ENCODE measurements around the gene RITA1.
A peak's percentile ranks its signal among the peaks of the same experiment; 100 is the strongest.

RITA1 gene

DNA sequence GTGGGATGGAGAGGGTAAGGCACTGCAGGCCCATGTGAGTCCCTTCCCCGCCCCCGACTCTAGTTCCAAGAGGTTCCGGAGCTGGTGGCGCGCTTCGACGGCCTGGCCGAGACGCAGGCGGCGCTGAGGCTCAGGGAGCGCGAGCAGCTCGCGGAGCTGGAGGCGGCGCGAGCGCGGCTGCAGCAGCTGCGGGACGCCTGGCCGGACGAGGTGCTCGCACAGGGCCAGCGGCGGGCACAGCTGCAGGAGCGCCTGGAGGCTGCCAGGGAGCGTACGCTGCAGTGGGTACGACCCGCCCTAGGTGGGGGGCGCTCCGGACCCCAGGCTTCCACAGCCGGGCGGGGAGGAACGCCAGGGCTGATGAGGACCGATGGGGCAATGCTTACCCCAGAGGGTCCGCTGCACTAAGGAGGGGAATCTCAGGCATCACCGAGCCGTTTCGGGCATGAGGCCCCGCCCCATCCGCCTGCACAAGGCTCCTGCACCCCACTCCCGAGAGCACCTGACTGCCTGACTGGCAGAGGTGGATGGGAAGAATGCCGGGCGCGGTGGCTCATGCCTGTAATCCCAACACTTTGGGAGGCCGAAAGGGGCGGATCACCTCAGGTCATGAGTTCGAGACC lies 31.1 kb upstream of the RITA1 start:
- peak; percentile 30 for DNase-seq

DNA sequence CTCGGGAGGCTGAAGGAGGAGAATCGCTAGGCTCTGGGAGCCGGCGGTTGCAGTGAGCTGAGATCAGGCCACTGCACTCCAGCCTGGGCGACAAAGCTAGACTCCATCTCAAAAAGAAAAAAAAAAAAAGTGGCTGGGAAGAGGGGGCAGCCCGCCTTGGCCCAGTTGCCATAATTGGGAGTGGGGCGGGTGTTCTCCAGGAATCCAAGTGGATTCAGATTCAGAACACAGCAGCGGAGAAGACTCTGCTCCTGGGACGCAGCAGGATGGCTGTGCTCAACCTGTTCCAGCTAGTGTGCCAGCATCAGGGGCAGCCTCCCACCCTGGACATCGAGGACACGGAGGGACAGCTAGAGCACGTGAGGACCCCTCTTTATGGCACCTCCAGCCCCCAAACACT lies 30.5 kb upstream of the RITA1 start:
- DNase-seq: no peak

DNA sequence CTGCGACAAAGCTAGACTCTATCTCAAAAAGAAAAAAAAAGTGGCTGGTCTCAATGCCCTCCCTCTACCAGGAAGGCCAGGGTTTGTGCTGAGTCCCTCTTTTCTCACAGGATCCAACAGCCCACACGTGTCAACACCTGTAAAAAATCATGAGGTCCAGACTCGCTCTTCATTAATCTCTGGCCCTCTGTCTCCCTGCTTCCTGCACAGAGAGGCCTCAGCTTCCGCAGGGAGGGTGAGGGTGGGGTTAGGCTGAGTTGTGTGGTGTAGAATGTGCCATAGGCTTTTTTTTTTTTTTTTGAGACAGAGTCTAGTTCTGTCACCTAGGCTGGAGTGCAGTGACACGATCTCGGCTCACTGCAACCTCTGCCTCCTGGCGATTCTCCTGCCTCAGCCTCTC lies 29.9 kb upstream of the RITA1 start:
- DNase-seq: no peak

DNA sequence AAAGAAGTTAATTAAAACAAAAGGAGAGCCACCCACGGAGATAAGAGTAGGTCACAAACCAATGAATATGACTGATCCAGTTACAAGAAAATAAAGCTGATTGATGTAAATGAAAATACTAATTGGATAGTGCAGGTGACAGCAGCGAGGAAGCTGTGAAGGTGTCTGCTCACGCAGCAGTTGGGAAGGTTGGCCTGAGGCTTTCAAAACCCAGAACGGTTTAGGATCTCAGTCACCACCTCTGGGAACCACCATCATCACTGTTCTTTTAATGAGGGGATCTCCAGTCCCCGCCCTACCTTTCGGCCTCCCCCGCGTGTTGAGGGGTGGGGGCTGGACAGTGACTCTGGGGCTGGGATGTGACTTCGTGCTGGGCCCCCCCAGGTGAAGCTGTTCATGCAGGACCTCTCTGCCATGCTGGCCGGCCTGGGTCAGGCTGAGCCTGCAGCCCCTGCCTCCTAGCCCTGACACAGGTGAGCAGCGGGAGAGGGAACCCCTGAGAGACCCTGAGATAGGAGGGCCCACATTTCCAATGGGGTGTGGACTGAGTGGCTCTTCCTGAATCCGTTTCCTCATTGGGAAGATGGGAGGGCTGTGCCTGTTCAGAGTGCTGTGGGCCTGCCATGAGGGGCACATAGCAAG lies 28.2 kb upstream of the RITA1 start:
- DNase-seq: no peak

DNA sequence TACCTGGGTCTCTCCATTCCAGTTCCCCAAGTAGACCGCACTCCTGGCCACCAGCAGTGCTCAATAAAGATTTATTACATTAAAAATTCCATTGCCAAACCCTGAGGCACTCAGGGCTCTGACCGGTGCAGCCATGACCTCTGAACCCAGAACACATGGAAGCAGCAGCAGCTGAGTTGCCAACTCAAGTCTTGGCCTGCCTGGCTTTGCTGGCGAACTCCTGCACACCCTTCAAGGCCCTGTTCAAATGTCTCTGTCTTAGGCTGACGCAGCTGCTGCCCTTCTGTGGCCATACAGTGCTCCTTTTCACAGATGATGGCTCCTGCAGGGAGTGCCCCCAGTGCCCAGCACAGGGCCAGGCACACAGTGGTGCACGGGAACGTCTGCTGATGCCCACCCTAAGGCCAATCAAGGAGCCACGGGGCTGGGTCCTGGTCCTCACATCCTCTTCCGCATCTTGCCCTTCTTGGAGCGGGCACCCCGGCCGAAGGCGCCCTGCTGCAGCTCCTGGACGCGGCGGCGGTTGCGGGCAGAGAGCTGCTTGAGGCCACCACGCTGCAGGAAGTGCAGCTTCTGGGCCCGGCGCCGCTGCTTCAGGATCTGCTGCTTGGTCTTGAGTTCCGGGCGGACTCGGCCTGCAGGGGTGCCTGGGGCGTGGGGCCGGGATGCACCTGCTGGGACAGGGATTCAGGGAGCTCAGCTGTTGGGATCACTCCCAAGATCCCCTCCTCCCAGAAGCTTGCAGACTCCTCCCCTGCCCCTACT lies 26.9 kb upstream of the RITA1 start:
- no peak for DNase-seq

DNA sequence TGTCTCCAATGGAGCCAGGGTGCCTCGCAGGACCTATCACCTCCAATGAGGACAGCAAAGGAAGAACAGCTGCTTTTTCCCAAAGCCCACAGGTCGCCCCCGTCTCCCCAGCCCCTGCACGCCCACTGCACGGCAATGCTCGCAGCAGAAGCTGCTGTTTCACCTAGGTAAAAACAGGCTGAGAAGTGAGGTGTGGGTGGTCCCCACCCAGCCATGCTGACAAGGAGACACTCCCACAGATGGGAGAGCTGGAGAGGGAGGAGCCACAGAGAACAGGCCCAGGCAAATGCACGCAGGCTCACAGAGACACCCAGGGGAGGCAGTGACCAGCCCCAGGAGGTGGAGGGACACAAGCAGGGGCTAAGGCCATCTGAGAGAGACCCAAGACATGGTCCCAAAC lies 25.6 kb upstream of the RITA1 start:
- no peak for DNase-seq

DNA sequence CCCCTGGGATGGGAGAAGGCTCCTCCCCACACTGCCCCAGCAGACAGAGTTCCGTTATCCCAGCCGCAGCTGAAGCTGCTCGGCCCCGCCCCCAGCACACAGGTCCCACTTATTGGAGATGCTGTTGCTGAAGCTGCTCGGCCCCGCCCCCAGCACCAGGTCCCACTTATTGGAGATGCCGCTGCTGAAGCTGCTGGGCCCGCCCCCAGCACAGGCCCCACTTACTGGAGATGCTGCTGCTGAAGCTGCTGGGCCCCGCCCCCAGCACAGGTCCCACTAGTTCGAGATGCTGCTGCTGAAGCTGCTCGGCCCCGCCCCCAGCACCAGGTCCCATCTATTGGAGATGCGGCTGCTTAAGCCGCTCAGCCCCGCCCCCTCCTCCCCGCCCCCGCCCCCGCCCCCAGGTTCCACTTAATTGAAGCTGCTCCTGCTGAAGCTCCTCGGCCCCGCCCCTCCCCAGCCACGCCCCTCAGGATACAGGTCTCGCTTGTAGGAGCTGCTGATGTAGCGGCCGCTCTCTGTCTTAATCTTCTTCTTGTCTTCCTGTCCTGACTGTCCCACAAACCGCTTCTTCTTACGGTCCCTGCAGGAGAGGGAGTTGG lies 24.0 kb upstream of the RITA1 start:
- peak; percentile 85 for DNase-seq

DNA sequence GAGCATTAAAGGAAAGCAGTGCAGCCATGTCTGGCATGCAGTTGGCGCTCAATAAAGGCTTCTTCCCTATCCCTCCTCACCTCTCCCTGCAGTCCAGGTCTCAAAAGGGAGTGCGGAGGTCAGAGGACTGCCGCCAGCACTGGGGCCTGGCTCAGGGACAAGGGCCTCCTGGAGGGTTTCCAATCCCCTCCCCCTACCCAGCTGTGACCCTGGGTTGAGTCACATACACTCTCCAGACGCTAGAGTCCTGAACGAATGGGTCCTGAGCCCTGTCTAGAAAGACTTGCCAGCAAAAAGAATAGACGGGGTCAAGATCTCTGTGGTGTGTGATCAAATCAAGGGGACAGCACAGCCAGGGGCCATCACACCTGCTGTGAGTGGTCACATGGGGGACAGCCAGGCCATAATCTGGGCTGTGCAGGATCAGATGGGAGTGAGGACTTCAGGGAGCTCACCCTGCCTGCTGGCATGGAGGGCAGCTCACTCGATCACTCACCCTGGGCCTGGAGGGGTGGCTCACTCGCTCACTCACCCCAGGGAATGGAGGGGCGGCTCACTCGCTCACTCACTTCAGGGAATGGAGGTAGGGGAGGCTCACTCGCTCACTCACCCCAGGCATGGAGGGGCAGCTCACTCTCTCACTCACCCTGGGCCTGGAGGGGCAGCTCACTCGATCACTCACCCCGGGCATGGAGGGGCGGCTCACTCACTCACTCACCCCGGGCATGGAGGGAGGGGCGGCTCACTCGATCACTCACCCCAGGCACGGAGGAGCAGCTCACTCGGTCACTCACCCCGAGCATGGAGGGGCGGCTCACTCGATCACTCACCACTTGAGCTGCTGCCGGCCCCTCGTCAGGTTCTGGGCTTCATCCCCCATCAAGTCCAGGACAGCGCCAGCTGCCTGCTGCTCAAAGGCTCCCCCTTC lies 23.2 kb upstream of the RITA1 start:
- DNase-seq: no peak

DNA sequence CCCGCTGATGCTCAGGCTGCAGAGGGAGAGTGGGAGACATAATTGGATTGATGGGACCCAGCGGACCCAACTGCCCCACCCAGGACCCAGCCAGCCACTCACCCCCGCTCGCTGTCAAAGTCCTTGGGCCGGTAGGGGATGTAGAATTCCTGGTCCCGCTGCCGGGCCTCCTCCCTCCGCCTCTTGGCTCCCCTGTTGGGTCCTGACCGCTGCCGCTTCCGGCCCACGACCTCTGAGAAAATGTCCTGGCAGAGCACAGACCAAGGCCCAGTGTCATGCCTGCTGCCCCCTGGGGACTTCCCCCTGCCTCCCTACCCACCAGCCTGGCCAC lies 22.5 kb upstream of the RITA1 start:
- DNase-seq: no peak

DNA sequence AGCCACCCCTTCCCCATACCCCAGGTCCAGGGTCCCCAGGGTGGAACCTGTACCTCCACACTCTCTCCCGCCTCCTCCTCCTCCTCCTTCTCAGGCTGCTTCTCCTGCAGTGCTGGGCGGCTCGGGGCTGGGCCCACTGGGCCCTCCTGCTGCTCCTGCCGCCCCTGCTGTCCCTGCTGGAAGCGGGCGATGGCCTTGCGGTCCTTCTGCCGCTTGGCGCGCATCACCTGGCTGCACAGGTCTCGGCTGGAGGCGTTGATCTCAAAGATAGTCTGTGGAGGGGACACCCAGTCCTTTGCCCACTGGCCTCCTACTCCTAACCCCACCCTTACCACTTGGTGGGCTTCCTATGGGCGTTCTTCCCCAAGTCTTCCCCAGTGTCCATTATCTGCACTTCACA lies 21.5 kb upstream of the RITA1 start:
- DNase-seq: no peak

DNA sequence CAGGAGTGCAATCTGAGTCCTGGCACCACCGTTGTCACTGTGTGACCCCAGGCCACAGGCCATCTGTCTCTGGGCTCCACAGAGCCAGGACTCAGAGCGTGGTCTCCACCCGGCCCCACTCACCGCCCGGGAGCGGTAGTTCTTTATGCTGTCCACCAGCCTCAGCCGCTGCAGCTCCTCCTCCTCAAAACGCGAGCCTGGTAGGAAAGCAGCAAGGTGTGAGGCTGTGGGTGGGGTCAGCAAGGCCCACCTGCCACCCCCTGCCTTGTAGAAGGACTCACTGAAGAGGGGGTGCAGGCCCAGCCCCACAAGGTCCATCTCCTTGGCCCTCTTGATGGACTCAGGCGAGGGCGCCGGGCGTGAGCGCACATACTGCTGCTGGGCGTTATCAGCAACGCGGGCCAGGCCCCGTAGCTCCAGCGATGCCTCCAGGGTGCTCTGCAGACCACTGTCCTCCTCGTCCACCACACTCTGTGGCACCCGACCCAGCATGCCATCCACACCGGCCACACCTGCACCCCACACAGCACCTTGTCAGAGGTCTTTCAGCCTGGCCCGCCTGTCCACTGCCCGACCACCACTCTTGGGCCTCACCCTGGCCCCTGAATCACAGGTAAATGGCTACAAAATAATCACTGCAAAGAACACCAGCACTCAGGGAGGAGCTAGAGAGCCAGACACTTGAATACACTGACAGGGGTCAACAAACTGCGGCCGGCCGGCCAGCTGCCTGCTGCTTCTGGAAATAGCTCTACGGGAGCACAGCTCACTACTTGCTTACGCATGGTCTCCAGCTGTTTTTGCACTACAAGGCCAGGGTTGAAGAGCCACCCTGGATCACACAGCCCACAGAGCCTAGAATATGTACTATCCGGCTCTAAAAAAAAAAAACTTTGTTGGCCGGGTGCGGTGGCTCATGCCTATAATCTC lies 19.7 kb upstream of the RITA1 start:
- no peak for DNase-seq

DNA sequence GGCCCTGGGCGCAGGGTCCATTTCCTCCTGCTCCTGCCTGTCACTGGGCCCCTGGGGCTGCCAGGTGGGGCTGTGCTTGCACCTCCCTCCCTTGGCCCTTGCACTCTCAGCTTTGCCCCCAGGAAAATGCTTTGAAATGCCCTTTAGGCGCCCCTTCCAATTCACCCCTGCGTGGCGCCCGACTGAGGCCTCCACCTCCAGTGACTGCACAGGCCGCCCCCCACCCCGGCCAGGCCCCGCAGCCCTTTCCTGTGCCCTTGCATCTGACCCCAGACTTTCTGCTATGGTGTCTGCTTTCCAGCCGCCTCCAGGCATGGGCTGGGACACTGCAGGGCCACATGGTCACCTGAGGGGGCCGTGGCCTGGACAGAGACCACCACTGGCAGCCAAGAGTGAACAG lies 17.7 kb upstream of the RITA1 start:
- no peak for DNase-seq

DNA sequence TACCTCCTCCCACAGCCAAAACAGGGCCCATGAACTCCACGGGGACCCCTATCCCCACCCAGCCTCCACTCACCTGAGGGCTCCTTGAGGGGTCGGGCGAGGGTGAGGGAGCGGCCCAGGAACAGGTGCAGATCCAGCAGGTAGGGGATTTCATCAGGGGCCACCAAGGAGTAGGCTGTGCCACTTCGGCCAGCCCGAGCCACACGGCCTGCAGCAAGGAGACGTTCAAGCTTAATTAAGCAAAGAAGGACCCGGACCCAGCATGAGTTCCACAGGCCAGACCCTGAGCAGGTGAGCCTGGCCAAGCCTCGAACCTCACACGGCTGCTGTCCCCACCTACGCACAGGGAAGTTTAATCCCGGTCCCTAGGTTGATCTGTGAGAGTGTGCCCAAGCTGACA lies 15.8 kb upstream of the RITA1 start:
- DNase-seq: no peak

DNA sequence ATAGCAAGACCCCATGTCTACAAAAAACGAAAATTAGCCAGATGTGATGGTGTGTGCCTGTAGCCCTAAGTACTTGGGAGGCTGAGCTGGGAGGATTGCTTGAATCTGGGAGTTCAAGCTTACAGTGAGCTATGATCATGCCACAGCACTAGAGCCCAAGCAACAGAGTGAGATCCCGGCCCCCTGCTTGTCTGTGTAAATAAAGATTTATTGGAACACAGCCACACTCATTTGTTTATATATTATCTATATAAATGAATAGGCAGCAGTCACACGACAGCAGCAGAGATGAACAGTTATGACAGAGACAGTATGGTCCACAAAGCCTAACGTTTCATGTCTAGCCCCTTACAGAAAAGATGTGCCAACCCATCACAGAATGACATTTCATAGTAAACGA lies 15.1 kb upstream of the RITA1 start:
- no peak for DNase-seq

DNA sequence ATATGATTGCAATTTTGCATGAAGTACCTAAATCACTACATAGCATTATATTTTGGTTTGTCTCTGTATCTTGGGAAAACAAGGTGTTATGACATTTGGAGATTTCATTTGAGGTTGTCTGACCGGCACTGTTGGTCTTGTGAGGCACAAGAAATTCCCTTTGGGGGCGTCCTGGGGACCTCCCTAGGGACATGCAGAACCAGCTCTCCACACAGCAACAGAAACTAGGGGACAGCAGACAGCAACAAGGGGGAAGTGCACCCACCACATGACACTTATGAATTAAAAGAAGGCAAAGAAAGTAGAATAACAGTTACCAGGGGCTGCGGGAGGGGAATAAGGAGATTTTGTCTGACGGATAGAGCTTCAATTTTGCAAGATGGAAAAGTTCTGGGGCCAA lies 14.6 kb upstream of the RITA1 start:
- DNase-seq: no peak

DNA sequence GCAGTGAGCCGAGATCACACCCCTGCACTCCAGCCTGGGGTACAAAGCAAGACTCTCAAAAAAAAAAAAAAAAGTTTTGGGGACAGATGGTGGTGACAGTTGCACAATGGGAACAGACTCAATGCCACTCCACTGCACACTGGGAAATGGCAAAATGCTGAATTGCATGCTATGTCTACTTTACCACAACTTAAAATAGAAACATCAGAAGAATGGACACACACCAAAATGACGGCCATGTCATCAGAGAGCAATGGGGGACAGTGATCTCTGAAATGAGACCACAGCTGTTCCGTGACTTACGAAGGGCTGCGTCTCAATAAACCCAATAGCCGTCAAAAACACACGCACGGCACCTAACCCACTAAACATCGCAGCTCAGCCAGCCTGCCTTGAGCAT lies 14.0 kb upstream of the RITA1 start:
- DNase-seq: no peak

DNA sequence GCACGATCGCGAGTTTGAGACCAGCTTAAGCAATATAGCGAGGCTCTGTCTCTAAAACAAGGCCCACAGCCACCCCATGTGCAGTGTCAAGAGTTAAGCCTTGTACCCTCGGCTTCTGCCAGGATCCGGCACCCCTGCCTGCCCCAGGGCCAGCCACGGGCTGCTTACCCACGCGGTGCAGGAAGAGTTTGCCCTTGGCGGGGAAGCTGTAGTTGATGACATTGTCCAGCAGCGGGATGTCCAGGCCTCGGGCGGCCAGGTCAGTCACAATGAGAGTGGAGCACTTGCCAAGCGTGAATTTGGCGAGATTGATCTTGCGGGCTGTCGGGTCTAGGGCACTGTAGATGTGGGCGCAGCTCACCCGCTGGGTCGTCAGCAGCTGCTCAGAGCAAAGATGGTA lies 13.3 kb upstream of the RITA1 start:
- DNase-seq: no peak

DNA sequence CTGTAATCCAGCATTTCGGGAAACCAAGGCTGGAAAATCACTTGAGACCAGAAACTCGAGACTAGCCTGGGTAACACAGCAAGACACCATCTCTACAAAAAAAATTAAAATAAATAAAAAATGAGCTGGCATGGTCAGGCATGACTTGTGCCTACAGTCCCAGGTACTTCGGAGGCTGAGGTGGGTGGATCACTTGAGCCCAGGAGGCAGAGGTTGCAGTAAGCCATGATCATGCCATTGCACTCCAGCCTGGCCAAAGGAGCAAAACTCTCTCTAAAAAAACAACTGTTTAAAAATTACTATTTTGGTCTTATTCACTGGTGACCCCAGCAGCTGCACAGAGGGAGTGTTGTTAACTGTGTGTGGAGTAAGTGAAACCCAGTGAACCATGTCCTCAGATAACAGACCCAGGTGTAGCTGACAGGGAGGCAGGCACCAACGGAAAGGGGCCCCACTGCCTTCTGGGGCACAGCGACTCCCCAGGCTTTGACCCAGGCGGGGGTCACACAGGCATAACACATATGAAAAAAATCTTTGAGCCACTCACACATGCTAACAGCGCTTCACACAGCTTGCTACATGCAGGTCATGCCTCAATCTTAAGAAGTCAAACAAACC lies 12.3 kb upstream of the RITA1 start:
- DNase-seq: no peak

DNA sequence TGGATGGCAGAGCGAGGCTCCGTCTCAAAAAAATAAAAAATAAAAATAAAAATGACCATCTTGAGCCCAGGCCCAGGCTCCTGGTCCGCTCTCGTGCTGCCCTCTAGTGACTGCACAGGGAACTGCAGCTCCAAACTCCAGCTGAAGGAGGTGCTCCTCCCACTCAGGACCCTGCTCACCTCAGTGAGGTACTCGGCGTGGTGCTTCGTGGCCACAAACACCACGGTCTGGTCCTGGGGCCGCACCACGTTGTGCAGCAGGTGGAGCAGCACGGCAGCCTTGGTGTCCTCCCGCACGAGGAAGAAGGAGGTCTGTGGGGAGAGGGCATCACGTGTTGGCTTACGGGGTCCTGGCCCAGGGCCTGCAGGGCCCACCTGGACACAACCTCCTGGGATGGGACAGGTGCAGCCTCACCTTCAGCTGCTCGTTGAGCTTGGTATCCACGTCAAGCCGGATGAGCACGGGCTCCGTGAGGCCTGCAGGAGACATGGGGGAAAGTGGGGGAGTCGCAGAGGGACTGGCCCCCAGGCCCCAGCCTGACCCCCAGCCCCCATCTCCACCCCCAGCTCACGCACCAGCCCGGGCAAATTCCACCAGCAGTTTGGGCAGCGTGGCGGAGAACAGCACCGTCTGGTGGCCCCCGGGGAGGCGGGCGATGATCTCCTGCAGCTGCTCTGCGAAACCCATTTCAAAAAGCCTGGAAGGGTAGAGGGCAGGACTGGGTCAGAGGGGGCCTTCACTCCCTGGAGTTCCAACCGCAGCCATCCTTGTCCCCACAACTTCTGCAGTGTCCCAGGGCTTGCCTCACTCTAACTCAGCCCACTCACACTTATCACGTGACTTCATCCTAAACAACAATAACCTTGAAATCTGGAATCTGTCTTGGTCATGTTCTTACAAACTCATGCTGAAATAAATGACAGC lies 10.8 kb upstream of the RITA1 start:
- peak; percentile 58 for DNase-seq

DNA sequence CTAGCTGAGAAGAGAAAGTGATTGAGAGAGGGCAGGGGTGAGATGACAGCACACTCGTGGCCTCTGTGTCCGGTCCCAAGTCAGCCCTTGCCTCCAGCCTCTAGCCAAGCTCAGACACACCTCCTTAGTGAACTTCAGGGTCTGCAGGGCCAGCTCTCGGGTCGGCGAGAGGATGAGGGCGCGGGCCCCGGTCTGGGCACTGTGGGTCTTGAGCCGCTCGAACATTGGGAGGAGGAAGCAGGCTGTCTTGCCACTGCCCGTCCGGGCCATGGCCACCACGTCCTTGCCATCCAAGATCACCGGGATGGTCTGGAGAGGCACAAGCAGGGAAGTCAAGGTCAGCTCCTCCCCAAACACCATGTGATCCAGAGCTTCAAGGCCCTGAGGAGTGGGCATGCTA lies 6.5 kb upstream of the RITA1 start:
- no peak for DNase-seq
